Aorta (tissue), 4 donors: ENCODE measurements around the gene SCGB1D4. TPM values are rescaled to one million over a fixed set of nuclear protein-coding genes. Genes with fewer than 3 reads are reported as not detected.

ENCODE experiments used
- polyA plus RNA-seq, 2 donors: library from polyadenylated mRNA; stranded (reverse); fragments of 200-250 nt; gene quantifications; one replicate each; pipeline ENCODE4 v1.2.3, GENCODE V29; 2013
- total RNA-seq, 2 donors: library from RNA; stranded (reverse); fragmentation: NEBNext Ultra II Directional; extraction: Animal tissue kit (Norgen Biotek cat#: 25700); gene quantifications; one replicate each; pipeline ENCODE4 v1.2.1, GENCODE V29; 2021
- donor health status: healthy with polysubstance abuse.
- donor health status: Bipolar disorder and iron deficiency.
- donor health status: DM: no; HTN: no; CAD: no.
- donor health status: DM: yes; HTN: yes; CAD: no.

Gene SCGB1D4
- total and polyA plus RNA-seq, 4 donors: not detected

Other genes starting within 250 kb of the SCGB1D4 start
- gene INCENP, start 175.1 kb downstream of the SCGB1D4 start, total RNA-seq: 10 to 100 TPM; 17.8 to 19.8 TPM
- 1 to 10 TPM; 3.5 to 7.2 TPM for gene INCENP, start 175.1 kb downstream of the SCGB1D4 start, polyA plus RNA-seq
- gene SCGB1D1, start 108.9 kb downstream of the SCGB1D4 start, total RNA-seq: not detected
- gene SCGB1D1, start 108.9 kb downstream of the SCGB1D4 start, polyA plus RNA-seq: not detected
- gene SCGB2A1, start 90.4 kb downstream of the SCGB1D4 start, total RNA-seq: not detected
- not detected for gene SCGB2A1, start 90.4 kb downstream of the SCGB1D4 start, polyA plus RNA-seq
- not detected for gene SCGB1D2, start 56.8 kb downstream of the SCGB1D4 start, total RNA-seq
- gene SCGB1D2, start 56.8 kb downstream of the SCGB1D4 start, polyA plus RNA-seq: not detected
- gene SCGB2A2, start 28.9 kb downstream of the SCGB1D4 start, total RNA-seq: not detected
- gene SCGB2A2, start 28.9 kb downstream of the SCGB1D4 start, polyA plus RNA-seq: under 1 TPM in 1 of 2 donors, not detected in 1; 0.38 TPM
- gene ASRGL1, start 38.4 kb upstream of the SCGB1D4 start, total RNA-seq: 10 to 100 TPM in 1 of 2 donors, 1 to 10 TPM in 1; 7.3 to 10.8 TPM
- gene ASRGL1, start 38.4 kb upstream of the SCGB1D4 start, polyA plus RNA-seq: 1 to 10 TPM; 3.0 to 4.3 TPM
- not detected for gene SCGB1A1, start 120.0 kb upstream of the SCGB1D4 start, total RNA-seq
- 1 to 10 TPM in 1 of 2 donors, under 1 TPM in 1; 0.61 to 5.0 TPM for gene SCGB1A1, start 120.0 kb upstream of the SCGB1D4 start, polyA plus RNA-seq
- 1,000 to 10,000 TPM; 1,149 to 1,263 TPM for gene AHNAK, start 247.7 kb upstream of the SCGB1D4 start, total RNA-seq
- gene AHNAK, start 247.7 kb upstream of the SCGB1D4 start, polyA plus RNA-seq: 100 to 1,000 TPM; 146 to 237 TPM